Suppressor macrophage treated with lipopolysaccharide for 1 hour (primary cell): ENCODE results near the gene LONRF2.

Source experiments
- DNase-seq, 3 donors: peaks; one replicate each; pipeline ENCODE4 v3.0.0-alpha.2; 2020 to 2022

The LONRF2 gene

GRCh38 chr2:100274076-100274475 is 48.2 kb downstream of the LONRF2 start:
- peak in 2 of 3 donors; percentile 3 to 8 for DNase-seq

- no peak for DNase-seq
Measured at GRCh38 chr2:100273387-100273786, 48.9 kb downstream of the LONRF2 start.

DNA sequence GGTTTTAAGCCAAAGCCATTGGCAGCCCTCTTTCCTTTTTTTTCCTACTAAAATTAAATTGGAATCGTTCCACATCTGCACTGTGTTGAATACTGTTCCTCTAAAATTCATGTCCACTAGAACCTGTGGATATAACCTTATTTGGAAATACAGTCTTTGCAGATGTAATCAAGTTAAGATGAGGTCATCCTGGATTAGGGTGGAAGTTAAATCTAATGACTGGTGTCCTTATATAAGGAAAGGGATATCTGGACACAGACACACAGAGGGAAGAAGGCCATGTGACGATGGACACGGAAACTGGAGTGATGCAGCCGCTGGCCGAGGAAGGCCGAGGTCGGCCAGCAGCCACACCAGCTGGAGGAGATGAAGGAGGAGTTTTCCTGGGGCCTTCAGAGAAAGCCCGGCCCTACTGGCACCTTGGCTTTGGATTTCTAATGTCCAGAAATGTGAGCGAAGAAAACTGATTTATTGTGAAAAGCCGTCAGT is 49.4 kb downstream of the LONRF2 start:
- peak; percentile 5 to 25 (median 17) for DNase-seq

GRCh38 chr2:100271210-100271609 is 51.1 kb downstream of the LONRF2 start:
- DNase-seq = no peak

GRCh38 chr2:100270381-100271146 is 51.7 kb downstream of the LONRF2 start:
- no peak for DNase-seq

DNA sequence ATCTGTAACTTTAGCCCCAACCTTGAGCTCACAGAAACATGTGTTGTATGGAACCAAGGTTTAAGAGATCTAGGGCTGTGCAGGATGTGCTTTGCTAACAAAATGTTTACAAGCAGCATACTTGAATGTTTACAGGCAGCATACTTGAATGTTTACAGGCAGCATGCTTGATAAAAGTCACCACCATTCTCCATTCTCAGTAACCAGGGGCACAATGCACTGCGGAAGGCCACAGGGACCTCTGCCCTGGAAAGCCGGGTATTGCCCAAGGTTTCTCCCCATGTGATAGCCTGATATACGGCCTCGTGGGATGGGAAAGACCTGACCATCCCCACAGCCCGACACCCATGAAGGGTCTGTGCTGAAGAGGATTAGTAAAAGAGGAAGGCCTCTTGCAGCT is 52.4 kb downstream of the LONRF2 start:
- no peak for DNase-seq

DNA sequence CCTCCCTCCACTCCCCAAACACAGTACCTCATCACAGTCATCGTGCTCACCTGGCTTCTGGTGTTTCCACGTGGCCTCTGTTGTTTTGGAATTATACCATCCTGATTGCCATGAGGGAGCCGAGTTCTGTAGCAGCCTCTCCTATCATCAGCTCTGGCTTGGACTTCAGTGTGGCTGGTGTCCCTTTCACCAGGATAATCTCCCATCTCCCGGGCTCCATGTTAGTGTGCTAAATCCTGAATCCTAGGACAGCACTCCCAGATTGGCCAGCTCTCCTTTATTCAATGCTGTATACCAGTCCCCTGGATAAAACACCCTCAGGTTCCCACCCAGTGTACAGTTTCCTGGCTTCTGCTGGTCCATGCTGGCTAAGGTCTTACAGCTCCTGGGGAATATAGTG is 53.3 kb downstream of the LONRF2 start:
- DNase-seq = no peak

GRCh38 chr2:100267751-100268150 is 54.5 kb downstream of the LONRF2 start:
- no peak for DNase-seq

DNA sequence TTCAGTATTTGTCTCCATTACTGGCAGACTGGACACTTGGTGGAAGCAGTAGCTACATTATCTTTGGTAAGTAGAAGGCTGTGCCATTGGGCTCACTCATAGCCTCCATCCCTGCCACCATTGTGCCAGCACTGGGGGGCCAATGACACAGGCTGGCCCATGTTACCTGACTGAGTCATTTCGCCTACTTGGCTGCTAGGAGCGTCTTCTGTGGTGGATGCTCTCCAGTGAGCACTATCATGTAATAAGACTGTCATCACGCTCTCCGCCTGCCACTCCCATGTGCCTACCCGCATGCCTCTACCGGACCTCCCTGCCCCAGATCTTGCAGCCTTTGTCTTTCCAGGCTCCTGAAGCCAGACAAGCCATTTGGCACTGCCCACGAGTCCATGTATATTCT is 56.2 kb downstream of the LONRF2 start:
- DNase-seq = no peak

DNA sequence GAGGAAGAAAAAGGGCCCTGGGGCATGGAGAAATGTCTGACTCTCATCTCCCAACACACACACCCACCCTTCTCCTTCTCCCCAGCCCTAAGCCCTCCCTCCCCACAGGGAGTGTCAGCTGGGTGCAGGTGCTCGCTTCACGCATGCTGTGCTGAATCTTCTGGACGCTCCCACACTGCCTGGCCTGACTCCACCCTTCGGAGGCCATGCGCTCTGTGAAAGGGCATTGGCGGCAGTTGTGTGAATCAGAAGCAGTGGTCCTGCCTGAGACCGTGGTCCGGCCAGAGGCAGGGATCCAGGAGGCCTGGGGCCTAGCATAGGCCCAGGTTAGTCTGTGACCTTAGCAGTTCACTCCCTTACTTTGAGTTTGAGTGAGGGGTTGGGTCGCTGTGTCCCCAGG is 57.1 kb downstream of the LONRF2 start:
- DNase-seq = no peak

- DNase-seq = no peak
Measured at GRCh38 chr2:100264651-100265050, 57.6 kb downstream of the LONRF2 start.

DNA sequence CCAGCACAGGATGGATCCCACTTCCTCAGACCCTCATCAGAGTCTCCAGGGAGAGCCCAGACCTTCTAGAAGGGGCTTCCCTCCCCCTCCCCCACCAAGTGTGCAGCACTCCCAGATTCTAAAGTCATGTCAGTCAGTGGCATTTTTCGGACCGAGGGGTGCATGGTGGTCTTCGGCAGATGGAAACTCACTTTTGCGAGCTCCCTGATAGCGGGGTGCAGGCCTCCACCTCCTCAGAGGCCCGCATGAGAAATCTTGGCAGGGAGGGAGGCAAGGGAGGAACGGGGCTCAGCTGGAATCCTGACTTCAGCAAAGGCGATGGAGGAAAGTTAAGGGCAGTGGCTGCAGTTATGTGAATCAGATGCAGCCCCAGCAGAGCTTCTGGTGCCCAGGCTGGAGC is 58.2 kb downstream of the LONRF2 start:
- no peak for DNase-seq

- peak; percentile 65 to 74 (median 73) for DNase-seq
Measured at GRCh38 chr2:100262555-100263320, 59.6 kb downstream of the LONRF2 start.

DNA sequence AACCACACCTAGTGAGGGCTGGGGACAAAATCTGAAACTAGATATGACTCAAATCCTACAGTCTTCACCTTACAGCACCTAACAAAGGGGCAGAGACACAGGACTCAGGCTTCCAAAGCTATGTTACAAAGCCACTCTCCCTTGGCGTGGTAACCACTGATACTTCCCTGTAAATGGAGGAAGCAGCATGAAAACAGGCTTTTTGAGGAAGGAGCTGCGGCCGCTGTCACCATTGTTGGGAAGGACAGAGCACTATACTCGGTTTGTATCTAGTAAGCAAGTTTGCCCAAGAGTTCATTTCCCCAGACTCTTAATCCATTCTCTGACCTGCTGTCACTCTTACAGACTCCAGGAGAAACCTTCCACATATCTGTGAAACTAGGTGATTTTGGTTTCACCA is 60.3 kb downstream of the LONRF2 start:
- peak; percentile 75 to 80 (median 78) for DNase-seq

- peak; percentile 62 to 86 (median 78) for DNase-seq
Measured at GRCh38 chr2:100260712-100261620, 61.3 kb downstream of the LONRF2 start.

GRCh38 chr2:100259106-100259505 is 63.2 kb downstream of the LONRF2 start:
- DNase-seq = no peak

GRCh38 chr2:100257939-100258338 is 64.4 kb downstream of the LONRF2 start:
- no peak for DNase-seq

- no peak for DNase-seq
Measured at GRCh38 chr2:100256849-100257248, 65.5 kb downstream of the LONRF2 start.

GRCh38 chr2:100256416-100256815 is 65.9 kb downstream of the LONRF2 start:
- DNase-seq = no peak

DNA sequence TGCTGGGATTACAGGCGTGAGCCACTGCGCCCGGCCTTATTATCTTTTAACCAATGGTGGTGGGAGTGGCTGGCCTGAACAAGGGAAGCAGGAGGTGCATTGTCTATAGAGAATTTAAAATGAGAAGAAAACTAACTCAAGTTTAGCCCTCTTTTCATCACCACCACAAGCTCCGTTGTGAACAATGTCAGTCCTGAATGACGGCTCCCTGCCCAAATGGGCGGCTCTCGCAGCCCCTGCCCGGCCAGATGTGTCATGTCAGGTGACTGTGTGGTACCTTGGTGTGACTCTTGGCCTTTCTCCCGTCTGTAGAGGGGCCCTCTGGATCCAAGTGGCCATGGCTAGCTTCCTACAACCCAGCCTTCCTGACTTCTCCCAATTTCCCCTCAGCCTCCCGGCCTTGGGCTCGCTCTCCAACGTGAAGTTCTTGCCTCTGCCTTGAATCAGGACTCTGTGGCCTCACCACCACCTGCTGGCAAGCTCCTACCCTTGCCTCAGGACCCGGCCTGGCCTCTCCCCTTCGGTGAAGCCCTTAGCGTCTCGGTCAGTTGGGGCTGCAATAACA is 67.6 kb downstream of the LONRF2 start:
- DNase-seq = no peak

DNA sequence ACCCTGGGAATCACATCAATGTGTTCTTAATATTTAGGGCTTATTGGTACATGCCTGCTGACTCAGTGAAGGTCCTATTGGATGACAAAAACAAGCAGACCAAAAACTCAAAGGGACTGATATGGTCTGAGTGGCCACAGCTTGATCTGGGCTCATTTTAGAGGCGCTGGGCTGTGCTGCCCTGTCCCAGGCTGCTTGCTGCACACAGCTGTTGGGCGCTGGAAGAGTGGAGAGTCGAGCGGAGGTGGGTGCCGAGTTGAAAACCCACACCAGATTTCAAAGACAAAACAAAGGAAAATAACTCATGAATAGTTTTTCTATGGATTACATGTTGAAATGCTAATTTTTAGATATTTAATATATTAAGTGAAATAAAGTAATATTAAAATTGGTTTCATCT is 68.5 kb downstream of the LONRF2 start:
- DNase-seq = no peak

GRCh38 chr2:100252811-100253698 is 69.2 kb downstream of the LONRF2 start:
- DNase-seq = no peak
